ENCODE results near the gene CLDN16.

- no peak for TF ChIP-seq CTCF (conservative IDR thresholded peaks at IDR 0.05 in 1 of 2, IDR thresholded peaks at IDR 0.05 in 1 of 2; ENCODE audit: extremely low read depth in 1 of 2, insufficient read depth in 1 of 2, low read depth in 1 of 2, low read length in 2 of 2)
- TF ChIP-seq EZH2 (IDR thresholded peaks at IDR 0.05; ENCODE audit: borderline replicate concordance, low read length), result no peak
These were observed 67.9 kb downstream of the CLDN16 start for GRCh38 chr3:190455828-190456227.

Measured in mammary epithelial cell (primary cell).